Stimulated activated CD4-positive, alpha-beta T cell treated with anti-CD3 and anti-CD28 coated beads, Interleukin-2, amount 100 ng/mL, for 4 hours (primary cell): Measurements from ENCODE around the gene CD180.

Source experiments
- DNase-seq: peaks from one replicate; pipeline ENCODE4 v3.0.0-alpha.2; 2020; ENCODE audit warnings: low read depth

Gene CD180

GRCh38 chr5:67160985-67161384, 35.6 kb downstream of the CD180 start:
- peak; percentile 34 for DNase-seq

DNA sequence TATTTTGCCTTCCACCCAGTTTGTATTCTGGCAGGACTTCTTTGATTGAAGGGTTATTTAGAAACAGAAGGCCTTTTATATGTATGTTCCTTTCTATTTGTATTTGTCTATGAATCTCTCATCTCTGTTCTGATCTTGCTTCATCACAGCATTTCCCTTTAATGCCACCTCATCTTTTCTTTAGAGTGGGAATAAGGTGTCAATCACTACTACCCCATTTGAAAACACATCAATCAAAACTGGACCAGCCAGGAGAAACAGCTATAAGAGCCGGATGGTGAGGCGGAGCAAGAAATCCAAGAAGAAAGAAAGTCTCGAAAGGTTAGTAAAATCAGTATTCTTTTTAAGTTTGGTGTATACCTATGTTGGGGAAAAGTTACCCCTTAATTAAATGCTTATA, 36.3 kb downstream of the CD180 start:
- no peak for DNase-seq

GRCh38 chr5:67156976-67157583, 39.5 kb downstream of the CD180 start:
- DNase-seq = peak; percentile 38

DNA sequence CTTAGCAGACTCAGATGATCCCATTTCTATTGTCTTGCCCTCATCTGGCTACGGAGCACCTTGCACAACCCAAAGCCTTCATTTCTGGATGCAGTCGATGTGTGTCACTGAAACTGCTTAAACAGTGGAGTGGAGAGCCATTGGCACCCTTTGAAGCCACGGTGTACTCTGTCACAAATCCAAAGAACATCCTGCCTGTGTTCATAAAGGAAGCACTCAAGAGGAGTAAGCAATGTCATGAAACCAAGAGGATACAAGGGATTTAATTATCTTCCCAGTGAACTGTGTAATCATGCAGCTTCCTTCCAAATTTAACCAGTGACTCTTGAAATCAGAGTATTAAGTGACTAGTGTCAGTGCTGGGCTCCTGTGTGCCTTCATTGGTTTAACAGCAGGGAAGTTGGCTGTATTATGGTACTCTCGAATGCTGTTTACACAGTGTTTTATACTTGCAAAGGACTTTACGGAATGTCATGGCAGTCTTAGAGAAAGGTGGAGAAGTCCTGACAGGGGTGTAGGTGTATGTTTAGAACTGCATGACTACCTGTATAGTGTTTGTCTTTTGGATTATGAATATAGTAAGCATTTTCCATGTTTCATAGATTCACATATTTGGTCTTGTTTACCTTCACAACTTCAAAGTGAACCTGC, 41.9 kb downstream of the CD180 start:
- no peak for DNase-seq

DNA sequence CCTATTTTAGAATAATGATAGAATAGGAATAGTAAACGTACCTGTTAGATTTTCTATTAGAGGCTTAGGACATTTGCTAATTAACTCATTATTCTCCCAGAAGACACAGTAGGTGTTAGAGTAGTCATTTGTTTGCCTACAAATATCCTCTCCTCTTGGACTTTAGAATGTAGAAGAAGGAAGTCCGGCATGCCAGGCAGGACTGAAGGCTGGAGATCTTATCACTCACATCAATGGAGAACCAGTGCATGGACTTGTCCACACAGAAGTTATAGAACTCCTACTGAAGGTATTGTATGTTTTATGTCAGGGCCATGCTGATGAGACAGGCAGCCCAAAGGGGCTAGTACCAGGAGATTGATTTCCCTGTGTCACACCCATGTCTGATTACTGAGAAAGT, 43.3 kb downstream of the CD180 start:
- no peak for DNase-seq

GRCh38 chr5:67152400-67152799, 44.2 kb downstream of the CD180 start:
- no peak for DNase-seq

- no peak for DNase-seq
Observed at GRCh38 chr5:67149951-67150523, 46.6 kb downstream of the CD180 start.

DNA sequence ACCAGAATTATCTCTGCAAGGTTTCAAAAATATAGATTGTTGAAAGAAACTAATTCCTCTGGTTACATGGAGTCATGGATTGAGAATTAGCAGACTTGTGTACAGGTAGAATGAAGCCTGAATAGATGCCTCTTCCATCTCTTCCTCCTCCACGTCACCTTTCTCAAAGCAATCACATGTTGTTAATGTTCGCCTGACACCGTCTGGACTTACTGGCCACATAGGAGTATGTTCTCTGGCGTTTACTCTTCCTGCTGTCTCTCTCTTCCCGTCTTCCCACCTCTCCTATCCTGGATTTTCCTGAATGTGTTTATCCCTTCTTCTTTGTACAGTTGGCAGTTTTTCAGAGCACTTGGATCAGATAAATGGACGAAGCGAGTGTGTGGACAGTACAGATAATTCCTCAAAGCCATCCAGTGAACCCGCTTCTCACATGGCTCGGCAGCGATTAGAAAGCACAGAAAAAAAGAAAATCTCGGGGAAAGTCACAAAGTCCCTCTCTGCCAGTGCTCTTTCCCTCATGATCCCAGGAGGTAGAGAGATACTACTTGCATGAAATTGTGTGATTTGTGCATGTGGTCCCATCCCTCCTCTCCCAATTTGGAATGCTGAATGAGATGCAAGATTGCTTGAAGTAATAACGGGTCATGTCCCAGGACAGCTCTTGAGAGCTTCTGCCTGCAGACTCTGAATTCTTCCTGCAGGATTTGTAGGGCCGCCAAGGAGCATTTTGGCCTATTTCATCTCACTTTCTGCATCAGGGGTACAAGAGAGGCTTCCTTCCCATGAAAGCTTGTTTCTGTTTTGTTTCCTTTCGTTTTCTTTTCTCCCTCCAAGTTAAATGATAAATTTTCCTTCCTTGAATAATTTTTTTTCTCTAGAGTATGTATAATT, 47.3 kb downstream of the CD180 start:
- no peak for DNase-seq

DNA sequence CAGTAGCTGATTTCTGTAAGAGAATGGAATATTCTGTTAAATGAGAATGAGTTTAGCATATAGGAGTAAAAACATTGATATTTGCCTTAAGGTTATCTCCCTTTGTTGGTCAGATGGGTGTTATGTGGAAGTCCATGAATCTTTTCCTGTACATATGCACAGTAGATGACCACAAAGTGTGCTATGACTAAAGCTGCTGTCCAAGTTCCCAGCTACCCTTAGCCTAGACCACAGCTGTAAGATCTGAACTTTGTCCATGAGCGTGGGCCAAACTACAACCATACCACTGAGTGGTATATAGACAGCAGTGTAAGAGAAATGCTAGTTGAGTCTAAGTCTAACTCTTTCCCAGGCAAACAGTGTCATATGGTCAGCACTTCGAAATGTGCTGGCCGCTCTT, 48.8 kb downstream of the CD180 start:
- DNase-seq = no peak

DNA sequence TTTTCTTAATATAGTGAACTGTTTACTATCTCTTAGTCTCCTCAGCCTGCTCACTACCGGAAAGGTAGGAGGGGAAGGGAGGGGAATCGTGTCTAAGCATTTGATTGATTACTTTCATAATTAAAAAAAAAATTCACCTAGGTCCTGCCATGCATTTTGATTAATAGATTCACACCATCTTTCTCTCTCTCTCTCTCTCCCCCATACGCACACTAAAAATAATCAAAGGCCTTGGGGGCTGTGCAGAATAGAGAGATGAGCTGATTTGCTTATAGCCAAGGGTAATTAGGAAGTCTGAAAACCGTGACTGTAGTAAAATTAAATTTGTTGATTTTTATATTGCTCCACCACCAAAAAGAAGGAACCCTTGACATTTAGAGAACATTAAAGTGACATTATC, 49.6 kb downstream of the CD180 start:
- no peak for DNase-seq

DNA sequence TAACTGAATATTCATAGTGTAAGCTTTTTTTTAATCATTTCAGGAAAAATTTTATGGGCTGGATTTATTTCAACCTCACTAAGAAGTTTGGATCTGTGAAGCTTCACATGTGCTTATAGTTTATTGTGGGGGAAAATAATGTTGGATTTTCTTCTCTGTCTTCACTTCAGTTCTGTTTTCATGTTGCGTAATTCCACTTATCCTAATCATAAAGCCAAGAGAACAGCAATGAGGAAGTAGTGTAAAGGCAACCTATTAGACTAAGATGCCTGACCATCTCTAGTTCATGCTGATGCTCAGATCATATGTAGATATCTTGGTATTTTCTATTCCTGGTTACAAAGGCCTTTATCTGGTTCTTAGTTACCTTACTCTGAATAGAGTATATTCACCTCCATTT, 50.0 kb downstream of the CD180 start:
- DNase-seq = no peak

DNA sequence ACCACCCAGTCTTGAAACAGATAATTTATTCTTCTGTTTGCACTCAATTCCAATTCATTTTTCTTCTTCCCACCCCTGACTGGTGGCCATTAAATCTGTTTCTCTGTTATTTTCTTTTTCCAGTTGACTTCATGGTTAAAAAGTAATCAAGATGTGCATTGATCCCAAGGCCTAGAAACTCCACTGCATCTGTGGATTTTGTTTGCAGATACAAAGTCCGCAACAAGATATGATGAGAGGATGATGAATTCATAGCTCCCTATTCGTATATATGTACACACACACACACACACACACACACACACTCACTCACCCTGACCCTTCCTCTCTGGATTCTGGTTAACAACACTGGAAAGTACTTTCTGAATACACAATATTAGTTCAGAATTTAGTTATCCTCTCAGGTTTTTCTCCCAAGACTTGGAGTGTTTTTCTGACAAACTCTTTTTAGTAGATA, 52.4 kb downstream of the CD180 start:
- no peak for DNase-seq

- no peak for DNase-seq
Observed at GRCh38 chr5:67143549-67143948, 53.0 kb downstream of the CD180 start.

GRCh38 chr5:67142816-67143215, 53.8 kb downstream of the CD180 start:
- DNase-seq = no peak

DNA sequence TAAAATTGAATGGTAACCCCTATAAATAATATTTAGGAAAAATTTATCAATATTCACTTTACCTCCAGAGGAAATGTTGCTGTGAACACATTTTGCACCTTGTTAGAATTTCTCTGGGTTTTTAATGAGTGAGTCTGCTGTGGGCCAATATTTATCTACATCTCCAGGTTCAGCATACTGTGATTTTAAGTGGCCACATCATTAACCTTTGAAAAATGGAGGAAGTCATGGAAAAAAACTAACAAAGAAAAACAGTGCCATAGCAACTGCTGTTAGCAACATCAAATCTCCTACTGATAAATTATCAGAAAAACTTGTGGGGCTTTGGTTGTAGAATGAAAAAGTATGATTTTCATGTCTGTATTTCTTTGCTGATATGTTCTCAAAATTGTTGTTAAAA, 55.0 kb downstream of the CD180 start:
- no peak for DNase-seq

GRCh38 chr5:67140413-67140812, 56.2 kb downstream of the CD180 start:
- DNase-seq = no peak

- DNase-seq = no peak
Observed at GRCh38 chr5:67139030-67139429, 57.6 kb downstream of the CD180 start.

DNA sequence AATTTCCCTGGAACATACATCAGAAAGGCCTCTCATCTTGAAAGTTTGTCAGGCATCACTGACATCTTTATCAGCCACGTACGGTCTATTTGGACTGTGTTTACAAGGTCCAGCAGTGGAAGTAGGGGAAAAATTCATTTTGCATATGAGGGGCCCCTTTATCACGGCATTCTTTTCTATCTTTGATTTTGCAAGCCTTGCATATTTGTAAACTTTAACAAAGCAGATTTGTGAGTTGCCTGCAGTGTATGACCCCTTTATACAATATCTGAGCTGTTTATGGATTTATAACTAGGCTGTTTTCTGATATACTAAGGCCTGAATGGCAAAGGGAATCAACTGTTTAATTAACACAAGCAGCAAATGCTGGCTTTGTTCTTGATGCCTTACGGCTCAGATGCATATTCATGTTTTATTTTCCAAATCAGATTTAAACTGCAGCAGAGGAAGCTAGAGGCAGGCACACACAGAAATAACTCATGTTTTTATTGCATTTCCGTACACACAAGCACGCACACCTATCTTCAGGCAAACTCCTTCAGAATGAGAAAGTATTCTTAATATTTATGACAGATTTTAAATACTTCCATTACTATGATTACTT, 61.1 kb downstream of the CD180 start:
- DNase-seq = no peak

GRCh38 chr5:67133776-67134175, 62.8 kb downstream of the CD180 start:
- DNase-seq = no peak

DNA sequence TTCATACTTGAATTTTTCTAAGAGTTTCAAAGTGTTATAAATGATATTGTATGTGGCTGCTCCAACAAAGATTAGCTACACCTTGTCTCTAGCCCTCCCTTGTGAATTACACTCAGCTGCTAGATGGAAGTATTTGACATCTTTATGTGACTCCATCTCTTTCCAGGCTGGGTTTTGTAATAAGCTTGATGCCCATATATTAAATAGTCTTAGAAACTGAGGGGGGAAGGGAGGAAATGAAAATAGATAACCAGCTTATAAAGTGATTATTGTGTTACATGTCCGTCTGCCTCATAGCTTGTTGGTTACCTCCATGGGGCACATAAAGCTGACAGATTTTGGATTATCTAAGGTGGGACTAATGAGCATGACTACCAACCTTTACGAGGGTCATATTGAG, 63.4 kb downstream of the CD180 start:
- DNase-seq = no peak

DNA sequence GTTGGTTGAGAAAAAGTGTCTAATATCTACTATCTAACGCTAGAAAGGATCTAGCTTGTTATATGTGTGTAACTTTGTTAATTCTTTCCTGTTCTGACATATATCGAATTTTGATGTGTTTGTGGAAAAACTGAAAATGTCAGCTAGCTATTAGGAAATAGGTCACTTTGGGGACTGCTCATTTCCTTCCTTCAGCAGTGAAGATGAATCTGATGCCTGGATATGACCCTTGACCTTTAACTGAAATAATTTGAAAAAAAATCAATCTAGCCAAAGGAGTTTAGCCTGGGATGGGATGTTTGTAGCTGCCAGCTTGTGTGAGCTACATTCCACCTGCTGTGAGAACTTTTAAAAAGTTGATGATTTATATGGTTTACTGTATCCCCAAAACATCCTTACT, 66.8 kb downstream of the CD180 start:
- DNase-seq = no peak
